Measurements from ENCODE around the gene BCAT1. TPM values are rescaled to one million over a fixed set of nuclear protein-coding genes. Genes with fewer than 3 reads are reported as not detected.

Gene BCAT1
- total RNA-seq, 1 experiment from 2014 or later = 0.74 TPM

DNA sequence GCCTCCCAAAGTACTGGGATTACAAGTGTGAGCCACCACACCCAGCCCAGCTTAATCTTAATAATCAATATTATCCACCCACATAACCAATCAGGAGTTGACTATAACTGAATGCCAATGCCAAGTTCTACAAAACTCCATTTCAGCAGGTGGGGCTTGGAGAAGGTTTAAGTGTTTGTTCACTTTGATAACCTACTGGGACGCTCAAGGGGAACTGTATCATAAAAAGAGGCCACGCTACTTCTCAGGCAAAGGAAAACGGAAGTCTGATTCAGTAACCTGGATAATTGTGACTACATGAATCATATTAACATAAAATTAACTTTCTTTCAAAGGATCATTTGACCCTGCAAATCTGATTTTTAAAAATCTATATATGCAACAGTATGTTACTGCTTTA is 179.2 kb downstream of the BCAT1 start (continued):
- TF ChIP-seq, protein P1, sequence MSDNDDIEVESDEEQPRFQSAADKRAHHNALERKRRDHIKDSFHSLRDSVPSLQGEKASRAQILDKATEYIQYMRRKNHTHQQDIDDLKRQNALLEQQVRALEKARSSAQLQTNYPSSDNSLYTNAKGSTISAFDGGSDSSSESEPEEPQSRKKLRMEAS (IDR thresholded peaks at IDR 0.05) = no peak

DNA sequence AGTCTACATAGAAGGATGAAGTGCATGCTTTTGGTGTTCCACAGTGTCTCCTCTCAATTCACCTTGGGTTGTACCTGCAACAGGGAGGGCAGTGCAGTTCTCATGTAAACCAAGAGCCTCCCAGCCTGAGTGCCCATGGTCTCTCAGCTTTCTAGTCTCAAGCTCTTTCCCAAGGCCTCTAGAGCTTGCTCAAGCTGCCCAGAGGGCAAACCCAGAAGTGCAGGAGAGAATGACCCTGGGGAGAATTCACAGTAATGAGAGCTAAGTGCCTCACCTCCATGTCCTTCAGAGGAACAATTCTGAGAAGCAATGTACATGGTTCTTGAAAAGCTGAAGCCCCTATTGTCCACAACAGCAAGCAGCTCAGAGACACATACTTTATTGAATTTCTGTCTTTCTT is 180.5 kb downstream of the BCAT1 start:
- no peak overlapping the region for H3K27ac ChIP-seq (ENCODE audit: low read depth, low read length)
- RAD21 ChIA-PET (ENCODE audit: low non-redundant PET in 1 of 2, low total read pairs in 2 of 2, uncharacterized antibody in 2 of 2, unreplicated experiment in 2 of 2) = no interaction called here
- no peak overlapping the region for H3K4me2 ChIP-seq (ENCODE audit: low read length)
- CTCF ChIA-PET = no interaction called here
- DNase-seq (ENCODE audit: low read depth, low spot score) = no peak
- no peak overlapping the region for H2AFZ ChIP-seq (ENCODE audit: low read depth, low read length, poor library complexity, severe bottlenecking)
- ATAC-seq = no peak
- no peaks in the 10 kb centered on the region for H3K9me2 ChIP-seq (ENCODE audit: insufficient read depth)
- H3K4me1 ChIP-seq (ENCODE audit: control insufficient read depth in 1 of 2, insufficient read depth in 2 of 2, low read length in 2 of 2) = no peaks in the 10 kb centered on the region
- no peaks in the 10 kb centered on the region for H3K36me3 ChIP-seq (ENCODE audit: control insufficient read depth in 1 of 2, insufficient read depth in 2 of 2, low read length in 2 of 2)
- H4K20me1 ChIP-seq (ENCODE audit: insufficient read depth) = no peaks in the 10 kb centered on the region
- TF ChIP-seq SRF (IDR thresholded peaks at IDR 0.05; ENCODE audit: low read depth) (no peak), ELF1 (IDR thresholded peaks at IDR 0.05; ENCODE audit: borderline replicate concordance, low read depth) (no peak), POLR2AphosphoS5 (IDR thresholded peaks at IDR 0.05; ENCODE audit: low read depth, low read length) (no peak)
- TF ChIP-seq, protein P2, sequence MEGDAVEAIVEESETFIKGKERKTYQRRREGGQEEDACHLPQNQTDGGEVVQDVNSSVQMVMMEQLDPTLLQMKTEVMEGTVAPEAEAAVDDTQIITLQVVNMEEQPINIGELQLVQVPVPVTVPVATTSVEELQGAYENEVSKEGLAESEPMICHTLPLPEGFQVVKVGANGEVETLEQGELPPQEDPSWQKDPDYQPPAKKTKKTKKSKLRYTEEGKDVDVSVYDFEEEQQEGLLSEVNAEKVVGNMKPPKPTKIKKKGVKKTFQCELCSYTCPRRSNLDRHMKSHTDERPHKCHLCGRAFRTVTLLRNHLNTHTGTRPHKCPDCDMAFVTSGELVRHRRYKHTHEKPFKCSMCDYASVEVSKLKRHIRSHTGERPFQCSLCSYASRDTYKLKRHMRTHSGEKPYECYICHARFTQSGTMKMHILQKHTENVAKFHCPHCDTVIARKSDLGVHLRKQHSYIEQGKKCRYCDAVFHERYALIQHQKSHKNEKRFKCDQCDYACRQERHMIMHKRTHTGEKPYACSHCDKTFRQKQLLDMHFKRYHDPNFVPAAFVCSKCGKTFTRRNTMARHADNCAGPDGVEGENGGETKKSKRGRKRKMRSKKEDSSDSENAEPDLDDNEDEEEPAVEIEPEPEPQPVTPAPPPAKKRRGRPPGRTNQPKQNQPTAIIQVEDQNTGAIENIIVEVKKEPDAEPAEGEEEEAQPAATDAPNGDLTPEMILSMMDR (IDR thresholded peaks at IDR 0.05 in 2 of 3, conservative IDR thresholded peaks at IDR 0.05 in 1 of 3; ENCODE audit: borderline replicate concordance in 1 of 3, insufficient read depth in 1 of 3, low read depth in 2 of 3, low read length in 2 of 3) = no peak
- intact Hi-C loops (cut with micrococcal nuclease) = no loop called here
- H3K79me2 ChIP-seq (ENCODE audit: insufficient read depth, low read length) = no peaks in the 10 kb centered on the region
- H3K9me3 ChIP-seq (ENCODE audit: control insufficient read depth in 1 of 2, insufficient read depth in 1 of 2, low read depth in 1 of 2, low read length in 2 of 2) = no peaks in the 10 kb centered on the region; a peak in 1 of 4 replicates
- BruUV-seq (replicated peaks) = no TSS peak
- no peak overlapping the region for H3K4me3 ChIP-seq (replicated peaks in 1 of 2; ENCODE audit: low read depth in 1 of 2, low read length in 2 of 2)
- no peak overlapping the region for H3K9ac ChIP-seq (ENCODE audit: low read length)
- POLR2A ChIA-PET = no interaction called here
- no peaks in the 10 kb centered on the region for H3K27me3 ChIP-seq (ENCODE audit: insufficient read depth, low read length)

DNA sequence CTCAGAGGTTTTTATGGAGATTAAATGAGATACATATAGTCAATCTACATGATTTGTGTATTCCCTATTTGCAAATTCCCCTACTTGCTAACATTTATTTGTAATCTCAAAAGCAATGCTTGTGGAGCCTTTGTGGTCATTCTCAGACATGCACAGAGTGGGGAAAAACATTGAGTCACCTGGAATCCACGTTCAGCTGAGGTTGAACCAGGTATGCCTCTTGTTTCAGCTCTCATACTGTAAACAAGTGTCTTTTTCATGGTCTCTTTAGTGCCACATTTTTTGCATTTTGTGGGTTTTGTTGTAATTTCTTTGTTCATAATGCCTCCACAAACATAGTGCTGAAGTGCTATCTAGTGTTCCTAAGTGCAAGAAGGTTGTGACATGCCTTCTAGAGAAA is 181.9 kb downstream of the BCAT1 start:
- ChIA-PET POLR2A (no interaction called here), CTCF (no interaction called here), RAD21 (ENCODE audit: low non-redundant PET in 1 of 2, low total read pairs in 2 of 2, uncharacterized antibody in 2 of 2, unreplicated experiment in 2 of 2) (no interaction called here)
- H3K4me2 ChIP-seq (ENCODE audit: low read length) = no peak overlapping the region
- no peaks in the 10 kb centered on the region for H3K4me1 ChIP-seq (ENCODE audit: control insufficient read depth in 1 of 2, insufficient read depth in 2 of 2, low read length in 2 of 2)
- H3K9ac ChIP-seq (ENCODE audit: low read length) = no peak overlapping the region
- no peak overlapping the region for H3K4me3 ChIP-seq (replicated peaks in 1 of 2; ENCODE audit: low read depth in 1 of 2, low read length in 2 of 2)
- no peaks in the 10 kb centered on the region; the same call in 1 of the 2 replicates for H3K27me3 ChIP-seq (ENCODE audit: insufficient read depth, low read length)
- no TSS peak for BruUV-seq (replicated peaks)
- no peaks in the 10 kb centered on the region for H3K36me3 ChIP-seq (ENCODE audit: control insufficient read depth in 1 of 2, insufficient read depth in 2 of 2, low read length in 2 of 2)
- no peaks in the 10 kb centered on the region for H3K9me2 ChIP-seq (ENCODE audit: insufficient read depth)
- no peak overlapping the region for H2AFZ ChIP-seq (ENCODE audit: low read depth, low read length, poor library complexity, severe bottlenecking)
- H4K20me1 ChIP-seq (ENCODE audit: insufficient read depth) = no peaks in the 10 kb centered on the region
- no peak for ATAC-seq
- DNase-seq (ENCODE audit: low read depth, low spot score) = no peak
- H3K79me2 ChIP-seq (ENCODE audit: insufficient read depth, low read length) = no peaks in the 10 kb centered on the region
- H3K9me3 ChIP-seq (ENCODE audit: control insufficient read depth in 1 of 2, insufficient read depth in 1 of 2, low read depth in 1 of 2, low read length in 2 of 2) = no peaks in the 10 kb centered on the region; a peak in 1 of 4 replicates
- H3K27ac ChIP-seq (ENCODE audit: low read depth, low read length) = no peak overlapping the region
- intact Hi-C loops (cut with micrococcal nuclease) = no loop called here
- TF ChIP-seq POLR2AphosphoS5 (IDR thresholded peaks at IDR 0.05; ENCODE audit: low read depth, low read length) = no peak
- no peak for TF ChIP-seq JUND (IDR thresholded peaks at IDR 0.05)
- no peak for TF ChIP-seq SIN3A (IDR thresholded peaks at IDR 0.05; ENCODE audit: low read depth)
- no peak for TF ChIP-seq EZH2 (IDR thresholded peaks at IDR 0.05)
- no peak for TF ChIP-seq TCF7L2 (IDR thresholded peaks at IDR 0.05; ENCODE audit: borderline replicate concordance, extremely low read depth, insufficient read depth, insufficient read length)
- TF ChIP-seq, protein P3, sequence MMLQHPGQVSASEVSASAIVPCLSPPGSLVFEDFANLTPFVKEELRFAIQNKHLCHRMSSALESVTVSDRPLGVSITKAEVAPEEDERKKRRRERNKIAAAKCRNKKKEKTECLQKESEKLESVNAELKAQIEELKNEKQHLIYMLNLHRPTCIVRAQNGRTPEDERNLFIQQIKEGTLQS (IDR thresholded peaks at IDR 0.05) = no peak
- no peak for TF ChIP-seq CEBPB (IDR thresholded peaks at IDR 0.05; ENCODE audit: low read depth)
- no peak for TF ChIP-seq POLR2A (IDR thresholded peaks at IDR 0.05; ENCODE audit: borderline replicate concordance, extremely low read depth, insufficient read depth, insufficient read length)
- no peak for TF ChIP-seq ZFX (IDR thresholded peaks at IDR 0.05)
- TF ChIP-seq, protein P4, sequence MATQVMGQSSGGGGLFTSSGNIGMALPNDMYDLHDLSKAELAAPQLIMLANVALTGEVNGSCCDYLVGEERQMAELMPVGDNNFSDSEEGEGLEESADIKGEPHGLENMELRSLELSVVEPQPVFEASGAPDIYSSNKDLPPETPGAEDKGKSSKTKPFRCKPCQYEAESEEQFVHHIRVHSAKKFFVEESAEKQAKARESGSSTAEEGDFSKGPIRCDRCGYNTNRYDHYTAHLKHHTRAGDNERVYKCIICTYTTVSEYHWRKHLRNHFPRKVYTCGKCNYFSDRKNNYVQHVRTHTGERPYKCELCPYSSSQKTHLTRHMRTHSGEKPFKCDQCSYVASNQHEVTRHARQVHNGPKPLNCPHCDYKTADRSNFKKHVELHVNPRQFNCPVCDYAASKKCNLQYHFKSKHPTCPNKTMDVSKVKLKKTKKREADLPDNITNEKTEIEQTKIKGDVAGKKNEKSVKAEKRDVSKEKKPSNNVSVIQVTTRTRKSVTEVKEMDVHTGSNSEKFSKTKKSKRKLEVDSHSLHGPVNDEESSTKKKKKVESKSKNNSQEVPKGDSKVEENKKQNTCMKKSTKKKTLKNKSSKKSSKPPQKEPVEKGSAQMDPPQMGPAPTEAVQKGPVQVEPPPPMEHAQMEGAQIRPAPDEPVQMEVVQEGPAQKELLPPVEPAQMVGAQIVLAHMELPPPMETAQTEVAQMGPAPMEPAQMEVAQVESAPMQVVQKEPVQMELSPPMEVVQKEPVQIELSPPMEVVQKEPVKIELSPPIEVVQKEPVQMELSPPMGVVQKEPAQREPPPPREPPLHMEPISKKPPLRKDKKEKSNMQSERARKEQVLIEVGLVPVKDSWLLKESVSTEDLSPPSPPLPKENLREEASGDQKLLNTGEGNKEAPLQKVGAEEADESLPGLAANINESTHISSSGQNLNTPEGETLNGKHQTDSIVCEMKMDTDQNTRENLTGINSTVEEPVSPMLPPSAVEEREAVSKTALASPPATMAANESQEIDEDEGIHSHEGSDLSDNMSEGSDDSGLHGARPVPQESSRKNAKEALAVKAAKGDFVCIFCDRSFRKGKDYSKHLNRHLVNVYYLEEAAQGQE (IDR thresholded peaks at IDR 0.05; ENCODE audit: low read depth) = no peak

Data from HCT116 (cell line).